Heart right ventricle (tissue), 16 donors: ENCODE measurements around the gene LRFN5. TPM values are rescaled to one million over a fixed set of nuclear protein-coding genes. Genes with fewer than 3 reads are reported as not detected.

ENCODE experiments used
- ATAC-seq, 8 donors: fragments of 200-7000 bp; cut with Tn5 transposase; one replicate each; pipeline ENCODE4 v1.9.1; 2020; ENCODE audit warnings: mild to moderate bottlenecking in 8 of 8, moderate library complexity in 8 of 8, moderate number of reproducible peaks in 1 of 8
- DNase-seq, 2 donors: peaks; one replicate each; pipeline ENCODE4 v3.0.0-alpha.2; 2020
- H3K27ac ChIP-seq, 10 donors: fragments of 200-600 bp; sonication (generic) in 2 of 10; one replicate each; pipeline versions ENCODE4 v1.5.0 to v1.8.0; 2020 to 2022; ENCODE audit warnings: mild to moderate bottlenecking in 3 of 10
- H3K27me3 ChIP-seq, 7 donors: fragments of 200-600 bp; one replicate each; pipeline ENCODE4 v1.8.0; 2021 to 2022; ENCODE audit warnings: mild to moderate bottlenecking in 2 of 7
- H3K36me3 ChIP-seq, 9 donors: fragments of 200-600 bp; sonication (generic) in 1 of 9; one replicate each; pipeline versions ENCODE4 v1.5.0 to v1.8.0; 2020 to 2022; ENCODE audit warnings: mild to moderate bottlenecking in 2 of 9
- H3K4me1 ChIP-seq, 9 donors: fragments of 200-600 bp; sonication (generic) in 1 of 9; one replicate each; pipeline versions ENCODE4 v1.5.0 to v1.8.0; 2020 to 2022; ENCODE audit warnings: mild to moderate bottlenecking in 4 of 9
- H3K4me3 ChIP-seq, 10 donors: fragments of 200-600 bp; sonication (generic) in 2 of 10; one replicate each; pipeline versions ENCODE4 v1.5.0 to v1.8.0; 2020 to 2022; ENCODE audit warnings: mild to moderate bottlenecking in 7 of 10, moderate library complexity in 2 of 10
- H3K9me3 ChIP-seq, 11 donors: fragments of 200-600 bp in 10 of 11; sonication (generic) in 2 of 11; one replicate each; pipeline versions ENCODE4 v1.5.0 to v1.8.0; 2013 to 2022; ENCODE audit warnings: mild to moderate bottlenecking in 2 of 11, control low read depth in 1 of 11, moderate library complexity in 1 of 11
- WGBS, 2 donors: extraction: QIAGEN DNeasy Blood & Tissue Kit; methylation state at CpG; one replicate each; pipeline ENCODE4 v1.1.7; 2013; ENCODE audit warnings: inconsistent platforms in 1 of 2; 5-methylcytosine and 5-hydroxymethylcytosine counted together
- intact Hi-C, 10 donors: fragments of 100-400 bp; cut with DNase I; formaldehyde crosslinking; loops; one replicate each; pipeline versions ENCODE4 v1.11.1 to v1.14.2; 2022
- polyA plus RNA-seq, 2 donors: library from polyadenylated mRNA; stranded (reverse); fragments of 200-250 nt; gene quantifications; one replicate each; pipeline ENCODE4 v1.2.3, GENCODE V29; 2013
- total RNA-seq, 10 donors: library from RNA; stranded (reverse); fragmentation: NEBNext Ultra II Directional in 3 of 10; extraction: Animal tissue kit (Norgen Biotek cat#: 25700) in 3 of 10; gene quantifications; one replicate each; pipeline versions ENCODE4 v1.2.1 to v1.2.4, GENCODE V29; 2021 to 2023
- TF ChIP-seq, protein P1 (sequence below), 9 donors: fragments of 200-600 bp; sonication (generic) in 2 of 9; IDR thresholded peaks; one replicate each; pipeline versions ENCODE4 v1.5.0 to v1.8.0; 2021 to 2022; ENCODE audit warnings: antibody characterized with exemption in 9 of 9, mild to moderate bottlenecking in 5 of 9, moderate library complexity in 1 of 9
- donor health status: Arrhythmogenic right ventricular cardiomyopathy.
- donor health status: ischemic (EF 13 %, LVEDD 7.1; RV severe dilation, severe dysfunction).
- donor health status: healthy with polysubstance abuse.
- donor health status: DM: no; HTN: yes; CAD: no.
- donor health status: DM: no; HTN: no; CAD: no.
- donor health status: ischemic (EF 25% LVEDD 6.9; RV normal size, moderate dysfunction).
- donor health status: ischemic (EF 25% LVEDD 5.7; RV mildly dilated, moderate dysfunction).
- donor health status: healthy.
- donor health status: DM: yes; HTN: yes; CAD: no.
- donor health status: Ischemic cardiomyopathy.
- donor health status: ischemic (EF 35%, LVEDD 5.7; RV mildly dilated, moderate dysfunction).
- donor health status: nonischemic (EF 11% LVEDD 7.7; RV severe dilation, severe dysfunction).
- donor health status: DM: yes; HTN: yes; CAD: no.
- donor health status: PGD.
- donor health status: ischemic (EF 29% LVEDD 5.4; RV normal size, mild dysfunction).
- donor health status: nonischemic (EF 23%, LVEDD 6.1; RV moderate dilation, normal function).

The LRFN5 gene
- total and polyA plus RNA-seq, 12 donors, result 0.13 to 1.5 (median 0.49) TPM; not detected in 1

DNA sequence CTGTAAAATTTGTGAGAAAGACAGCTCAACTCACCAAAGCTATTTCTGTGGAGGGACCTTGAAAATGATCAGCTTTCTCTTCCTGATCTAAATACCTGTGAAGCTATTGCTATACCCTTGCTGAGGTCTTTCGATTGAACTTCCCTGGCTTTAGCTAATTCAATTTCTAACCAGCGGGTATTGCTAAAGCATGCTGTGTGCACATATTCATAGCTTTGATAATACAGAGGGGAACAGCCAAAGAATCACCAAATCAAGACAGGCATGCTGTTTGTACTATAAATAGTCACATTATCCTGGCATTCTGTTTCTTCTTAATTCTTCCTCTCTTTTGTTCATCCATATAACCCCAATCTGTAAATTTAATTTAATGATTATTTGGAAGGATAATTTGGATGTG is 233.0 kb downstream of the LRFN5 start:
- intact Hi-C loops, result no loop called here
- ATAC-seq, result no peak
- no peaks in the 10 kb centered on the region for H3K36me3 ChIP-seq
- 63 to 69% methylated on average over 2 of the region's 2 CpGs for WGBS, 2 donors
- no peak overlapping the region for H3K27ac ChIP-seq
- no peak overlapping the region for H3K4me3 ChIP-seq
- H3K9me3 ChIP-seq, result no peaks in the 10 kb centered on the region
- TF ChIP-seq, protein P1, sequence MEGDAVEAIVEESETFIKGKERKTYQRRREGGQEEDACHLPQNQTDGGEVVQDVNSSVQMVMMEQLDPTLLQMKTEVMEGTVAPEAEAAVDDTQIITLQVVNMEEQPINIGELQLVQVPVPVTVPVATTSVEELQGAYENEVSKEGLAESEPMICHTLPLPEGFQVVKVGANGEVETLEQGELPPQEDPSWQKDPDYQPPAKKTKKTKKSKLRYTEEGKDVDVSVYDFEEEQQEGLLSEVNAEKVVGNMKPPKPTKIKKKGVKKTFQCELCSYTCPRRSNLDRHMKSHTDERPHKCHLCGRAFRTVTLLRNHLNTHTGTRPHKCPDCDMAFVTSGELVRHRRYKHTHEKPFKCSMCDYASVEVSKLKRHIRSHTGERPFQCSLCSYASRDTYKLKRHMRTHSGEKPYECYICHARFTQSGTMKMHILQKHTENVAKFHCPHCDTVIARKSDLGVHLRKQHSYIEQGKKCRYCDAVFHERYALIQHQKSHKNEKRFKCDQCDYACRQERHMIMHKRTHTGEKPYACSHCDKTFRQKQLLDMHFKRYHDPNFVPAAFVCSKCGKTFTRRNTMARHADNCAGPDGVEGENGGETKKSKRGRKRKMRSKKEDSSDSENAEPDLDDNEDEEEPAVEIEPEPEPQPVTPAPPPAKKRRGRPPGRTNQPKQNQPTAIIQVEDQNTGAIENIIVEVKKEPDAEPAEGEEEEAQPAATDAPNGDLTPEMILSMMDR (IDR thresholded peaks at IDR 0.05), result no peak
- no peaks in the 10 kb centered on the region for H3K4me1 ChIP-seq
- no peak for DNase-seq
- H3K27me3 ChIP-seq, result no peaks in the 10 kb centered on the region

DNA sequence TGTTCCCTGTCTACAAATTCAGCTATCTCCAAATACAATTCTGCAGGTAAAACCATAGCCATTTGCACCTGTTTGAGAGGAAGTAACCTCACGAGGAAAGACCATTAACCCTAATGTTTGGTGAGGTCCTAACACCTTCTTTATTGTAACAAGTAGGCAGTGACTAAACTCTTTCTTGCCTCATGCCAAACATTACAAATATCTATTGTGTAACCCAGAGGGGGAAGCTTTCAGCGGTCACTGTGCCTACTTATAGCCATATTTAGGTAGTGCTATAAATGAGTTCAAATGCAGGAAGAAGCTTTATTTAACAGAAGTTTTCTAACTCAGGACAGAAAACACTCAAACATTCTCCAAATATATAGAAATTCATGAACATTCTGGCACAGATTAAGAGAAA is 252.7 kb downstream of the LRFN5 start:
- Histone ChIP-seq H3K4me1 (no peaks in the 10 kb centered on the region), H3K27ac (no peak overlapping the region), H3K27me3 (no peaks in the 10 kb centered on the region), H3K4me3 (no peak overlapping the region), H3K36me3 (no peaks in the 10 kb centered on the region), H3K9me3 (no peaks in the 10 kb centered on the region)
- DNase-seq, result no peak
- no peak for ATAC-seq
- intact Hi-C loops, result no loop called here
- TF ChIP-seq, protein P1 (IDR thresholded peaks at IDR 0.05), result no peak
- WGBS, 2 donors, result 64 to 78% methylated on average over 2 of the region's 2 CpGs

GRCh38 chr14:41860586-41860985 is 253.9 kb downstream of the LRFN5 start:
- no peaks in the 10 kb centered on the region for H3K27me3 ChIP-seq
- H3K4me3 ChIP-seq, result no peak overlapping the region
- no peaks in the 10 kb centered on the region for H3K9me3 ChIP-seq
- intact Hi-C loops, result no loop called here
- no peak overlapping the region for H3K27ac ChIP-seq
- TF ChIP-seq, protein P1 (IDR thresholded peaks at IDR 0.05), result no peak
- ATAC-seq, result no peak
- WGBS, 2 donors, result 53 to 54% methylated on average over 1 of the region's 1 CpG
- no peaks in the 10 kb centered on the region for H3K36me3 ChIP-seq
- no peak for DNase-seq
- no peaks in the 10 kb centered on the region for H3K4me1 ChIP-seq

DNA sequence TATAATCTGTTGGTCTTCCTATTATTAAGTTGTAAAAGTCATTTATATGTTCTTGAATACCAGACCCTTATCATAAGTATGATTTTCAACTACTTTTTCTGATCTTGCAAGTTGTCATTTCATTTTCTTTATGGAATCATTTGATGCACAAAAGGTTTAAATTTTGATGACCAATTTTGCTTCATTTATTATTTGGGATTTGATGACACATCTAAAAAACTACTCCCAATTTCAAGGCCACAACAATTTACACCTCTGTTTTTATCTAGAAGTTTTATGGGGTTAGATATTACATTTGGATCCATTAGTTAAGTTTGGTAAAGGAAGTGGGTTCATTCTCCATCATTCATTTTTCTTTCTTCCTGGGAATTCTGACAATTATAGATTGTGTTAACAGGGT is 259.2 kb downstream of the LRFN5 start:
- Histone ChIP-seq H3K9me3 (peaks cover 0 to 23% (median 0%) of the 10 kb centered on the region in 11 donors), H3K27me3 (no peaks in the 10 kb centered on the region), H3K36me3 (no peaks in the 10 kb centered on the region), H3K4me3 (no peak overlapping the region), H3K4me1 (no peaks in the 10 kb centered on the region), H3K27ac (no peak overlapping the region)
- DNase-seq, result no peak
- TF ChIP-seq, protein P1 (IDR thresholded peaks at IDR 0.05), result no peak
- ATAC-seq, result no peak
- intact Hi-C loops, result no loop called here

DNA sequence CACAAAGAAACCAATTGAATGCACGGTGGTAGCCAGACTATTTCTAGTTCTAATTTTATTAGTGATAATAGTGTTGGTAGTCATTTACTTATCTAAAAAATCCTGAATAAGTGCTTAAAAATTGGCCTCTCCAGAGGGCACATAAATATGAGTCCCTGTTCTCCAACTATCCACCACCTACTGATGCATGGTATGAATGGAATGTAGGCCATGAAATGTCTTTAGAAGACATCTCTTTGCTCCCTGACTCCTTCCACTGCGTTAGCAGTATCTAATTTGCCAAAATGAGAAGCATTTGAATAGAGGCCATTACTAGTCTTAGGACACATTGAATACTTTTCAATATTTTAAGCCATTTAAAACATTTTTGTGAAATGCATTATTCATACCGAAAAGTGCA is 261.7 kb downstream of the LRFN5 start:
- Histone ChIP-seq H3K36me3 (no peaks in the 10 kb centered on the region), H3K9me3 (peaks cover 0 to 23% (median 0%) of the 10 kb centered on the region in 11 donors), H3K4me3 (no peak overlapping the region), H3K4me1 (no peaks in the 10 kb centered on the region), H3K27ac (no peak overlapping the region), H3K27me3 (no peaks in the 10 kb centered on the region)
- TF ChIP-seq, protein P1 (IDR thresholded peaks at IDR 0.05), result no peak
- WGBS, 2 donors, result 60% methylated on average over 3 of the region's 3 CpGs
- no peak for DNase-seq
- intact Hi-C loops, result no loop called here
- ATAC-seq, result no peak
